Muscle of back (tissue), 11 donors: ENCODE data around the gene ADK. TPM values are rescaled to one million over a fixed set of nuclear protein-coding genes. Genes with fewer than 3 reads are reported as not detected.
"Not testable (repeated sequence)": the region's sequence is repeated elsewhere in the genome, so short reads cannot be mapped to it uniquely, and the experiment has no call there.

ENCODE experiments used
- DNase-seq, 3 donors: peaks; one replicate each; pipeline versions ENCODE4 v3.0.0 to v3.0.0-alpha.2; 2013
- polyA plus RNA-seq, 10 donors: library from polyadenylated mRNA; unstranded; fragments of 120-200 nt; gene quantifications; one replicate each; pipeline ENCODE4 v1.2.1, GENCODE V29; 2013; ENCODE audit not compliant: insufficient read length in 10 of 10

Gene ADK
- polyA plus RNA-seq, 10 donors: 29.7 to 39.6 (median 34.0) TPM

DNA sequence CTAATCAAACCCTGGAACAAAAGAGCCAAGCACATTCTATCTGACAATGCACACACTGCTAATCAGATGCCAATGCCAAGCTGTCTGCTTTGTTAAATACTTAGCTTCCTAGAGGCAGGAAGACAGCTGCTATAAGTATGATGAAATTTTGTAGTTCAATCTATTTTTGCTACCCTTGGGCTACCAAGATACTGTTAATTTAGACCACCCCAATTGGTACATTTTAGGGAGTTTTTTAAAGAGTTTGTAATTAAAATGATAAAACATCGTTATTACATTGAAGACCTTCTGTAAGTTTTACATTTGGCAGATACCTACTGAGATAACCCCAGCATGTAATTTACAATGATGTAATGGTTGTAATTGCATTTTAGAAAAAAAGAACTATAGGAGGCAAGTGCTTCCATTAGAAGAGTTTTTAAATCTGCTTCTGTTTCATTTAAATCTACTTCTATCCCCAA is 268.5 kb downstream of the ADK start:
- peak in 1 of 3 donors; percentile 27 for DNase-seq

DNA sequence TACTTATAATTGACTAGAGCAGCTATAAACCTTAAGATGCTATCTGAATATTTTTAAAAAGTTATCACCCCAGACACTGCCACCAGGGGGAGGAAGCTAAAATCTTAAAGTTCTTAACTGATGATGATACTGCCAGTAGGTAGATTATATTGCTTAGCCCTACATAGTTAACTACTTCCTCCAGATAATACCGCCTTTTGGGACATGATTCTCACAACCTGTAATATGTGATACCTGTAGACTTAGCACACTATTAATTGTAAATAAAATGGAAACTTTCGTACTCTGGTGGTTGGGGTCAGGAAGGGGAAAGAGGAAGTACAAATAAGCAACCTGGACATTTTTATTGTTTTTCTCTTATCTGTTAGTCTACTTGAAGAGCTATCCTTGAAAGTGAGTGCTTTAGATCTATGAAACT is 268.9 kb downstream of the ADK start:
- peak in 2 of 3 donors; percentile 11 to 31 for DNase-seq

DNA sequence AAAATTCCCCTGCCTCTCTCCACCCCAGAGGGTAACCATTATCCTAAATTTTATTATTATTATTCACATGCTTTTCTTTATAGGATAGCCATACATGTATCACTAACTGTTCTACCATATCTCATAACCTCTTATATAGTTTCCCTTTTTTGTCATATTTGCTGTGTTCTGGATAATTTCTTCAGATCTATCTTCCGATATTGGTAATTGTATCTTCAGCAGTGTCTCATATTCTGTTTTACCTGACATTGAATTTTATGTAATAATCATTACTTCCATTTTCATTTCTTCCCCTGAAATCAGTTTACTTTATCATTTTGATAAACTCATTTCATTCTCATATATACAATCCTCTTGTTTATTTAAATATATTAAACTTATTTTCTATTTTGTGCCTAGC is 273.5 kb downstream of the ADK start:
- DNase-seq: no peak

DNA sequence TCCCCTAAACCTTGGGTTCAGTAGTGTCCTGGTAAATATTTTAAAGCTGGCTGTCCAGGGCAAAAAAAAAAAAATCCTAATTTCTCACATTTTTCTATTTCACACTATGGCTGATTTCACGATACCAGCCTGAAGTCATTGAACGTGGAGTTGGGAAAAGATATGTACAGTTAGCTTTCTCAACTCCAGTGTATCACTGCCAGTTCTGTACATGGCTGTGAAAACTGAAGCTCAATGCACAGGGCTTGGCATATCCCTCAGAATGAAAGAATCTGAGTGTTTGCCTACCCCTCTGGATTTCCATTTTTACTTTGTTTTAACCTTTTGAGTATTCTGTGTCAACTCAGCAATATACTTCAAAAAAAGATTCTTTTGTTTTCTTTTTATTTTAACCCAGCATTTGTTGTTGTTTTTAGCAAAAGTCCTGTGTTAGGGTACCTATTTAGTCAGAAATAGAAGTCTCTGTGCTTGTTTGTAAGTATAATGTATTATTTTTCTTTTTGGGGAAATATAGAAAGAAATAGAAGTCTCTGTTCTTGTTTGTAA is 274.5 kb downstream of the ADK start:
- no peak for DNase-seq

DNA sequence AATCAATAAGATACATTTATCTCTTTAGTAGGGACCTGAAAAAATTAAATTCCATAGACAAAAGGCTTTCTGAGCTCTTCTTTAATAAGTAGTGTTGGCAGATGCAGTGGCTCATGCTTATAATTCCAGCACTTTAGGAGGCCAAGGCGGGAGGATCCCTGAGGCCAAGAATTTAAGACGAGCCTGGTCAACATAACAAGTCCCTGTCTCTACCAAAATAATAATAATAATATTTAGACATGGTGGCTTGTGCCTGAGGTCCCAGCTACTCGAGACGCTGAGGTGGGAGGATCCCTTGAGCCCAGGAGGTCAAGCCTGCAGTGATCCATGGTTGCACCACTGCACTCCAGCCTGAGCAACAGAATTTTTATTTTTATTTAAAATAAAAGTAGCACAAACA is 280.8 kb downstream of the ADK start:
- DNase-seq: no peak

DNA sequence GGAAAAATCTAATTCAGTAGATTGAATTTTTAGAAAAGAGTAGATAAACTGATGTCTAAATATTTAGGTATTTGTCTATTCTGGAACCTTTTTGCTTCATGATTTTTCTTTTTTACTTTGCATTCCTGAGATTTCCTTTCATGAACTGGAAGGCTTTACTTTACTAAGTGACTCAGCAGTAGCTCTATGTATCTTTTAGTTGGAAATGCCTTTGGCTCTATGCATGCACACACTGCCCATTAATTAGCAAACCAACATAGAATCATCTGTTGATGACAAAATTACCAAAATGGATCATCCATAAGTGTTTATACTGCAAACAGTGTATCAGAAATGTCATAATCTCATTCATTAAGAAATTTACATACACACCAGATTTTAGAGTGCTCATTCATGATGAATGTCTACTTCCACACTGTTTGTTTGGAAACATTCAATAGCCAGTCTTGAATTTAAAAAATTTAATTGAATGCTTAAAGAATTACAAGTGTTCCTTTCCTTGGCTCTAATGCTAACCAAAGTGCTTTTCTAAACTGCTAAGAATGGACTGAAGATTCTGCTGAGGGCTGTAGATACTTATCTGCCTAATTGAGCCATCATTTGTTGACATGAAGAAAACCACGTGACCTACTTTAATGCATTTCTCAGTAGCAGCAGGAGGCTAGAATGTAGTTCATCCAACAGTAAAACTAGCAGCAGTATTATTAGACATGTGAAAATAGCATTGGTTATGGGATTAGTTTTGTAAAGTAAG is 282.0 kb downstream of the ADK start:
- DNase-seq: peak in 1 of 3 donors; percentile 29

DNA sequence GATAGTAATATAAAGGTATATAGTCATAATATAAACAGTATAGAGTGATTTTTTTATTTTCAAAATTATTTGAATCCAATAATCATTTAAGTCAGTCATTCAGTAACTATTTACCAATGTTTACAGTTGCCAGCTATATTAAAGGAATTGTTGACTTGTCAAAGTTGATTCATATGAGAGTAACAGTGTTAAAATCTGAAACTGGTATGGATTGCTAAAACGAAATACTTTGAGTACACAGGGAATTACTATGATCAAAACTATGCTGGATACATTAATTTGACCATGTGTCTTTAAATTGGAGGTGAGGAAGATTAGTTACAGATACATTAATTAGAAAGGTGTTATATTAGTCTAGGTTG is 282.6 kb downstream of the ADK start:
- no peak for DNase-seq

DNA sequence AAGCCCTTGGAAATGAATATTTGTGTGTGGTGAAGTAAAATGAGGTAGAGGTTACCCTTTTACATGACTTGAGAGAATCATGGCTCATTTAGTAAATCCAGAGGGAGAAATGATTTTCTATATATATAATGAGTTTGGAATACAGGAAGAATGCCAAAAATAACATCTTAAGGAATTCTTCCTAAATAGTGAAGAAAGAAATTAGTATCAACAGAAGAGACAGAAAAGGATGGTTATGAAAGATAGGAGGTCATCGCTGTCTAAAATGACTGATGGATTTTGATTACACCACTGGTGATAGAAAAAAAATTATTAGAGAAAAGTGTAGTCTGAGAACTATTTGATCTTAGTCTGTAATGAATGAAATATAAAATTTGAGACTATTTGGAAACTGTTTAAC is 283.0 kb downstream of the ADK start:
- no peak for DNase-seq

DNA sequence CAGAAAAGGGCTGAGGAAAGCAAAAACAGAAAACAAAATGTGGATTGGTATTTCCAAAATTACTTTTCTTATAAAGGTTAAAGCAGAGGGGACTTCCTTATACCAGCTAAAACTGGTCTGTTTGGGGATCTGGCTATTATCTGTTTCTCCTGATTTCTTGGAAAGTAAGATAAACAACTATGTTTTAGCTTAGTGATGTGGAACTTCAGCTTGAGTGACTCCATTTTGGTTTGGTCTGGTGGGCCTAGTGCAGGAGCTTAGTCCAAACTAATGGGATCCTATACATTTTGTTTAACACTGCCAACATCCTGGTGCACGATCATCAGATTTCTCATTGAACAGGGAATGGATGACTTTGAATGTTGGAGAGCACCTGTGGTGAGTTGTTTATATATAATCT is 283.5 kb downstream of the ADK start:
- DNase-seq: no peak

DNA sequence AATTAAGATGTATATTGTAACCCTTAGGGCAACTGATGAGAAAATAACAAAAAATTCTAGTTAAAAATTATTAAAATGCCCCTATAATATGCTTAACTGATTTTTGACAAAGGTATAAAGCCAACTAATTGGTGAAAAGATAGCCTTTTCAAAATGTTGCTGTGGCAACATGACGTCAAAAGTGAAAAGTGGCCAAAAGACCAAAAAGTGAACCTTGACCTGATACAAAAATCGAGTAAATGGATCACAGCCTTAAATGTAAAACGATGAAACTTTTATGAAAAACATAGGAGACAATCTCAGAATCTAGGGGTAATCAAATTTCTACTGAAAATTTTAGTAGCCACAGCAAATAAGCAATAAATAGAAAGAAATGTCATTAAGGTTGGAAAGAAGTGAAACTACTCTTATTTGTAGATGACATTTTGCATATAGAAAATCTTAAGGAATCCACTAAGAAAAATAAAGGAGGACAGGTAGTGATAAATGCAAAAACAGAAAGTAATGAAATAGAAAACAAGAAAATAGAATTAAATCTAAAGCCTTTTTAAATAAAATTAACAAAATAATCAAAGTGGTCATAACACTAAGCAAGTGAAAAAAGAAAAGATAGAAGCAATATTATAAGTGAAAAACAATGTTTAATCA is 285.6 kb downstream of the ADK start:
- DNase-seq: no peak

DNA sequence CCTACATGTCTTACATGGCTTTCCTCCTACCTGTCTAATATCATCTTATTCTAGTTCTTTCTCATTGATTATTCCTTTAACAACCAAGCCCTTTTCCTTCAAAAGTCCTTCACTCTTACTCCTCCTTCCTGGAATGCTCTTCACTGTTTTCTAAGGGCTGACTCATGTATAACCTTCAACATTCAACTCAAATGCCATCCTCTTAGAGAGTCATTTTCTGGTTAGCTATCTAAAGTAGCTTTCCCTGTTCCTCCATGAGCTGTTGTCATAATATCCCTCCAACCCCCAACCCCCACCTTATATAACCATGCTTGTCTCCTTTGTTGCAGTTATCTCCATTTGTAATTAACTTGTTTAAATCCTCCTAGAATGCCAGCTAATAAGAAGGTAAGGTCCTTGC is 286.8 kb downstream of the ADK start:
- peak in 1 of 3 donors; percentile 33 for DNase-seq

DNA sequence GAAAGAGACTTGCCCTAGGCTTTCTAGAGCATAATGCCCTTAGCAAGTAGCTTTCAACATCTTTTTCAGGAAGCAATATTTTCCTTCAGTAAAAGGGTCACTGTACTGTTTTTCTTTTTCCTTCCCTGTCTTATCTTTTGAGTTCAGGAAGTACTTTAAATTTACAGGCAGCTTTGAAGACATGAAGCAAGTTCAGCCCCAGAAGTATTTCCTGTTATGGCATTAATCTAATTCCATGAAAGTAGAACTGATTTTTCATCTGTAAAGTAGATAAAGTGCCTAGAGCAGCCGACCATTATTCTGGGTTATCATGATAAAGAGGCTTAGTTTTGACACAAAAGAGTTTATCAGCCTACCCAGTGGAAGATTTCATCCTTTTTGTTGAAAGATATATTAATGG is 288.2 kb downstream of the ADK start:
- DNase-seq: no peak

DNA sequence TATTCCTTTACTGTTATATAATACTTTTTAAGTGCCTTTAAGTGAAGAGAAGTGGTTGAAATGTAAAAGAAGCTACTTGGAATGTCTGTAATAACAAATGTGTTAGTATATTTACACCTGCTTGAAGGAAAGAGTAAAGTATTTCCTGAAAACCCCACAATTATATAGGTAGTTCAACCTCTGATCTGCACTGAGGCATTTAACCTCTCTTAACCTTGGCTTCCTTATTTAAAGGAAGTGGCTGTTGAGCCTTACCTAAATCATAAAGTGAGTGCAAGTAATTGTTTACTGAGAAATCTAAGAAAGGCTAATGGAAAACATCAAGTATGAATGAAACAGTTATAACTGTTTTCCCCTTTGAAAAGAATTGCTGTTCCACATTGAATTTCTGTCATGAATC is 294.5 kb downstream of the ADK start:
- no peak for DNase-seq

DNA sequence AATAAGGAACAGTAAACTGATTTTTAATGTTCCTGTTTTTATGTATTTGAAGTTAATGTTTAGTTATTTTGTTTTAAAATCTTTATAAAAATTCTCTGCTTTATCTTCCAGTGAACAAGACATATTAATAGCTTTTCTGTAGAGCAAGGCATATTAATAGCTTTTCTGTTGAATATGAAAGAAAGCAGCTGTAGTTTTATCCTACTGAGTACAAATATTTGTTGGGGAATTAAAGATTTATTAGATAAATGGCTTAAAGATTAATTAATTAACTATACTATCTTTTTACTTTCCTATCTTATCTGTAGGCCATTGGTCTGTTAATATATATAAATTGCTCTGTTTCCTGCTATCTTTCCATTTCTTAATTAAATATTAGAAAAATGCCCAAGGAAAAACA is 299.6 kb downstream of the ADK start:
- DNase-seq: no peak

DNA sequence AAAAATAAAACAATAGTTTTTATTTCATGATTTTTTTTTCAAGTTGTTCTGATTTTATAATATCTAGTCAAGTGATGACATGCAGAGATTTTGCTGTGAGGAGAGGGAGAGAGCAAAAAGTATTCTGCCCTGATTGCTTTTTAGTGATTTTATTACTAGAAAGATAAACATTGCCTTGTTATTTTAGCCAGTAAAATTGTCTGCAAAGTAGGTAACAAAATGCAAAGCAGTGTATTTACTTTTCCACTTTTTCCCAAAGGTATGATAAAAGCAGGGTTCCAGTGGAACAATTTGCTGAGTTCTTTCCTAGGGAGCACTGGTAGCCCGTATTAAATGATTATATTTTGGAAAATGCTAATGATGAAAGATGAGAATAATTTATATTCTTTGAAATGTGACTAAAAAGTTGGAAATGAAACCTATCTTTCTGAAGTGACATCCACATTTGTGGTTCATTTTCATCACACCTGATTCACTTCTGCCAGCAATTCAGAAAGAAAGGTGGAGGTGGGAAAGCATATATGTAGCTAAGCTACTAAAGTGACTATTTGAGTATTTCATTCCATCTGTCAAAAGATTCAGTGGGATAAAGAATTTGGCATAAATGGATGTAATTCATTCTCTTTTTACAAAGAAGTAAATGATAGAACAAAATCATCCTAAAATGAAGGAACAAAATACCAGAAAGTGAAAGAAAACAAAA is 300.3 kb downstream of the ADK start:
- no peak for DNase-seq

DNA sequence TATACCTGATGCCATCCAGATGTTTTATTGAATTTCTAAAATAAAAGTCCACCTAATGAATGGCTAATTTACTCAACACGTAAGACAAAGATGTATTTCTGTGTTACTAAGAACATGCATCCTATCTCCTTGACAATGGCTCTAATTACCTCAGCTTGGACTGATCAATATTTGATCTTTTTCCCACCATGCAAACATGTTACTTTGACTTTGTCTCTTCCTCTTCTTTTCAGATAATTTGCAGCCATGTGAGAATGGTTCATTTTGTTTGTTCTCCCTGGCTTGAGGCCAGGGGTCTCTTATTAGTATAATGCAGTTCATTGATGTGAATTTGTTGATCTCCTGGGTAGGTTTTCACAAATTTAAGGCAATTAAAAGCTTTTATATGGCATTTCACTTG is 302.1 kb downstream of the ADK start:
- no peak for DNase-seq

DNA sequence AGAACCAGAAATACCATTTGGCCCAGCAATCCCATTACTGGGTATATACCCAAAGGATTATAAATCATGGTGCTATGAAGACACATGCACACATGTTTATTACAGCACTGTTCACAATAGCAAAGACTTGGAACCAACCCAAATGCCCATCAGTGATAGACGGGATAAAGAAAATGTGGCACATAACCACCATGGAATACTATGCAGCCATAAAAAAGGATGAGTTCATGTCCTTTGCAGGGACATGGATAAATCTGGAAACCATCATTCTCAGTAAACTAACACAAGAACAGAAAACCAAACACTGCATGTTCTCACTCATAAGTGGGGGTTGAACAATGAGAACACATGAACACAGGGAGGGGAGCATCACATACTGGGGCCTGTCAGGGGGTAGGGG is 306.5 kb downstream of the ADK start:
- not testable (repeated sequence) for DNase-seq

DNA sequence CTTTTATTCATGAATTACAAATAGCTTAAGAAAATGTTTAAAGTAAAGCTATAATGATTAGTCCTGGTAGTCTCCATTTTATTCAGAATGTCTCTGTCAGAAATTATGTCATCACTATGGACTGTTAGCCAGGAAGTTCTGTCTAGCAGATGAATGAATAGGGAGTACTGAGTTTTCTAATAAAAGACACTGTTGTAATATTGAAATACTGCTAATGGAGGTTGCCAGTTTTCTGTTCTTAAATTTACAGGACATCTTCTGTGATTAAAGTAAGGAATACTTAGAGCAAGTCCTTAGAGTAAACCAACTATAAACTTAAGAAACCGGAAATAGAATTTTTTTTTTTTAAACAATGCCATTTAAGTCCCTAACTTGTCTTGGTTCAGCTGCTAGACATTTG is 309.8 kb downstream of the ADK start:
- DNase-seq: peak; percentile 4 to 44 (median 13)

DNA sequence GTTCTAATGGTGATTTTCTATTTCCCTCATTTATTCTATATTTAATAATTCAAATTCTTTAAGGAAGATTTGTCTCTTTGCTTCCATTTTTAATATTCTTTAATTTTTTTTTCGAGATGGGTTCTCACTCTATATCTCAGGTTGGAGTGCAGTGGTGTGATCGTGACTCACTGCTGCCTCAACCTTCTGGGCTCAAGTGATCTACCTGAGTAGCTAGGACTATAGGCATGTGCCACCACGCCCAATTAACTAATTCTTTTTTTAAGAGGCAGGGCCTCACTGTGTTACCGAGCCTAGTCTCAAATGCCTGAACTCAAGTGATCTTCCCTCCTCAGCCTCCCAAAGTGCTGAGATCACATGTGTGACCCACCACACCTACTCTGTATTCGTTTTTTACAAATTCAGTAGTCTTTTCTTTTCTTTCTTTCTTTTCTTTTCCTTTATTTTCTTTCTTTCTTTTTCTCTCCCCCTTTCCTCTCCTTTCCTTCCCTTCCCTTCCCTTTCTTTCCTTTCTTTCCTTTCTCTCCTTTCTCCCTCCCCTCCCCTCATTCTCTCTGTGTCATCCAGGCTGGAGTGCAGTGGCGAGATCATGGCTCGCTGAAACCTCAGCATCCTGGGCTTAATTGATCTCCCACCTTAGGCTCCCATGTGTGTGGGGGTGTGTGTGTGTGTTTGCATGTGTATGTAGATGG is 323.1 kb downstream of the ADK start:
- DNase-seq: no peak

DNA sequence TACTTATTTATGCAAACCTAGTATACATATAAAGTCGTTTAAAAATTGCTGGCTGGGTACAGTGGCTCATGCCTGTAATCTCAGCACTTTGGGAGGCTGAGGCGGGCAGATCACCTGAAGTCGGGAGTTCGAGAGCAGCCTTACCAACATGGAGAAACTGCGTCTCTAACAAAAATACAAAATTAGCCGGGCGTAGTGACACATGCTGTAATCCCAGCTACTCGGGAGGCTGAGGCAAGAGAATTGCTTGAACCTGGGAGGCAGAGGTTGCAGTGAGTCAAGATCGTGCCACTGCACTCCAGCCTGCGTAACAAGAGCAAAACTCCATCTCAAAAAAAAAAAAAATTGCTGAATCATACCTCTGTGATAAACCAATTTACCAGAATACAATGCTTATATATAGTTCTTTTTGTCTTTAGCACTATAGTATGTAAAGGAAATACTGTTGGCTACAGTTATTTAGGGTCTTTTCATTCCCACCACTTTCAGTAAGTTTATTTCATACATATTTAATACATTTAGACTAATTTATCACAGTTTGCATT is 325.2 kb downstream of the ADK start:
- DNase-seq: not testable (repeated sequence)

DNA sequence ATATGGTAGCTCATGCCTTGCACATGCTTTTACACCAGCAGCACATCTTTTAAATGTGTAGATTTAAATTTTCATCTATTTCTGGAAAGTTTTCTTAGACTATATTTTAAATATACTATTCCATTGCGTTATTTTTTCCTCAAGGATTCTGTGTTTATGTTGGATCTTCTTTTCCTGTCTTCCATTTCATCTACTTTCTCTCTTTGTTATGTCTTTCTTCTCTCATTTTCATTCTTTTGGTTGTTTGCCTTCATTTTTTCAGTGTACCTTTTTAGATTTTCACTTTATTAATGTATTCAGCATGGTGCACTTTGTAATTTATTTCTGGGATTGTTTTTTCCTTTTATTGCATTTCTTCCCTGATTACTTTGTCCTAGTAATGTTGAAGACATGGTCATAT is 329.8 kb downstream of the ADK start:
- DNase-seq: no peak

DNA sequence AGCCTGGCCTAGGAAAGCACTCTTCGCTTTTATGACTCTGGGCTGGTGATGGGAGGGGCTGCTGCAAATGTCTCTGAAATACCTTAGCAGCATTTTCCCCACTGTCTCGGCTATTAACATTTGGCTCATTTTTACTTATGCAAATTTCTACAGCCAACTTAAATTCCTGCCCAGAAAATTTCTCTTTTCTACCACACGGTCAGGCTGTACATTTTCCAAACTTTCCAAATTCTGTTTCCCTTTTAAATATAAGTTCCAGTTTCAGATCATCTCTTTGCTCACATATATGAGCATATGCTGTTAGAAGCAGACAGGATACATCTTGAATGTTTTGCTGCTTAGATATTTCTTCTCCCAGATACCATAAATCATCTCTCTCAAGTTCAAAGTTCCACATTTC is 332.3 kb downstream of the ADK start:
- no peak for DNase-seq
